Measurements from ENCODE around the gene AP1B1.
"Not testable (repeated sequence)": the region's sequence is repeated elsewhere in the genome, so short reads cannot be mapped to it uniquely, and the experiment has no call there.

The AP1B1 gene

GRCh38 chr22:29346659-29347058 lies 41.7 kb downstream of the AP1B1 start:
- DNase-seq, result no peak

GRCh38 chr22:29345932-29346331 lies 42.4 kb downstream of the AP1B1 start:
- DNase-seq, result no peak

GRCh38 chr22:29344889-29345288 lies 43.5 kb downstream of the AP1B1 start:
- not testable (repeated sequence) for DNase-seq

GRCh38 chr22:29344137-29344536 lies 44.2 kb downstream of the AP1B1 start:
- DNase-seq, result no peak

DNA sequence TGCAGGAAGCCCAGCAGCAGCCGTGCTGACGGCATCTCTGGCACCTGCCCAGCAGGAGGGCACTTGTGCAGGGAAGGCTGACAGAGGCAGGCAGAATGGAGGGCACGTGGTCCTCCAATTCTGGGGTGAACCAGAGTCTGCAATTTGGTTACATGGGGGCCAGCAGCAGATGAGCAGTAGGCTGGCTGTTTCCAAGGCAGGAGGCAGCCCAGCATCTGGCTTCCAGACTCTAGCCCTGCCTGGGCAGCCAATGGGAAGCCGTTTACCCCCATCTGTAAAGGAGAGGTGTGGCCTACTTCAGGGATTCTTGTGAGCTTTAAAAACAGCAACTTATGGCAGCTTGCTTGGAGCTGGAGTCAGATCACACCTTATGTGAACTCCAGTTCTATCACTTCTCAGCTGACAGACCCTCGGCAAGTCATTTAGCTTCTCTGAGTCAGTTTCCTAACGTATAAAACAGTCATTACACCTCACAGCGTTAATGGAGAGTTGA lies 45.0 kb downstream of the AP1B1 start:
- DNase-seq, result no peak

DNA sequence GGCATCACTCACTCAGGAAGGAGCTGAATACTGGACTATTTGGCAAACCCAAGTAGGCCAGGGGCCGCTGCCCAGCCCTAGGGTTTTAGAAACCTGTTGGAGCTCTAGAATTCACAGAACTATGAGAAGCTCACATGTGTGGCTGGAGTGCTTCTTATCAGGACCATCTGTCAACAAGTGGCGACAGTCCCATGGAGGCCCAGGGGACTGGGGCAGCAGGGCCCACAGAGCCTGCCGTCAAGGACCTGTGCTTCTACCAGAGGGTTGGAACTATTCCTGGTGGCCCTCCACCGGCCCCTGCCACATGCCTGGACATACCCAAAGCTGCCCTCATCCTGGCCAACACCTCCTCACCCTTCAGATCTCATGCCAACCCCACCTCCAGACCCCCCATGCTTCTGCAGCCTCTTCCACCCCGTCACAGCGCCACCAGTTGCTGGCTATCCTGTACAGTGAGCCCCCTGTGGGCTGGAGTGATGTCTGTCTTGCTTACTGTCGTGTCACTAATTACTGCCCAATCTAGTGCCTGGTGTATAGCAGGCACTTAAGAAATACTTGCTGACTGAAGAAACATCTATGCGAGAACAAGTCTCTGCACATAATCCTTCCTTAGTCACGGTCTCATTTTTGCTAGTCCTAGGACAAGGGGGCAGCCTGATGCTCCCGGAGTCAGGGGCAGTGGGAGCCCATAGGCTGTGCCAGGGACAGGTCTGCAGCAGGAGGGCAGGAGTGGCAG lies 45.6 kb downstream of the AP1B1 start:
- DNase-seq, result no peak

DNA sequence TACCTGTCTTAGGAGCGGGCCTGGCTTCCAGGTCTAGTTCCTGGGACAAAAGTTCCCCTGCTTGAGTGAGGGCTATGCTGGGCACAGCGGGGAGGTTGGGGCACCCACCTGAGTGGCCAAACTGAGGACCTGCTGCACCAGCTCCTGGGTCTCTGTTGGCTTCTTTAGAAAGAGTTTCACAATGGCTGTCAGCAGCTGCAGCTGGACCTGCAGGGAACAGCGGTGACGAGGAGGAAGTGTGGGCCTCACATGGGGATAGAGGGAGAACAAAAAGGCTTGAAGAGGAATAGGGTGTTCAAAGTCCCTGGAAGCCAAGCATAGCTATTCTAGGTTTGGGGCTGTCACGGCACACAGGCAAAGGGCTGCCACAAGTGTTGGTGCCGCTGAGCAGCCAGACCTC lies 46.2 kb downstream of the AP1B1 start:
- DNase-seq, result no peak

DNA sequence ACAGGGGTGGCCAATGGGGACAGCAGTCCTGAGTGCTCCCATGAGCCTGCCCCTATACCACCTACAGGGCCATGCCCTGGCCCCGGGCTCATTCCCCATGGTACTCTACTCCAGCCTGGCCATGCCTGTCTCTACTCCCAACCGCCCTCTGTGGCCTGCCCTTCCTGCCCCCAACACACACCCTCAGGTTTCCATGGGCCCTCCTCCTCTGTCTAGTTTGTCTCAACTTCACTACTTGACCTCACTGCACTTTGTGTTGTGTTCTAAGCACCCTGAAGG lies 46.6 kb downstream of the AP1B1 start:
- DNase-seq, result no peak

- DNase-seq, result no peak
These were observed 47.1 kb downstream of the AP1B1 start for GRCh38 chr22:29341056-29341848.

- DNase-seq, result no peak
These were observed 47.8 kb downstream of the AP1B1 start for GRCh38 chr22:29340566-29340965.

- DNase-seq, result no peak
These were observed 48.8 kb downstream of the AP1B1 start for GRCh38 chr22:29339381-29340235.

DNA sequence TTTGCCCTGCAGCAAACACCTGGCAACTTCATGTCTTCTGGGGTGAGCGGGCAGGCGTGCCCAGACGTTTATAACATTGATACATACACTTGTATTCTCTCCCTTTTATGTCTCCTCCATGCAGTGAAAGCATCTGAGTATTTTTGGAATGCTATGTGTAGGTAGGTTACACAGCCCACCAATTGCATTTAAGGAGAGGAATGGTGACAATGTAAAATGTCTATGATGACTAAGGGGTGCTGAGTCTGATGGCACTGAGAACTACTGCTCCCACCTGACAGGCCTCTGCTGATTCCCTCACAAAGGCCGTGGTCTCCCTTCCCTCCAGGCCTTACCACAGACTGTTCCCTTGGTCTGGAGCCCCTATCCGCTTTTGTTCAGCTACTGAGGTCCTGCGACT lies 50.0 kb downstream of the AP1B1 start:
- DNase-seq, result no peak

GRCh38 chr22:29337631-29338284 lies 50.6 kb downstream of the AP1B1 start:
- no peak for DNase-seq

- no peak for DNase-seq
These were observed 51.4 kb downstream of the AP1B1 start for GRCh38 chr22:29336751-29337490.

GRCh38 chr22:29335656-29336055 lies 52.7 kb downstream of the AP1B1 start:
- DNase-seq, result no peak

GRCh38 chr22:29334696-29335344 lies 53.5 kb downstream of the AP1B1 start:
- no peak for DNase-seq

DNA sequence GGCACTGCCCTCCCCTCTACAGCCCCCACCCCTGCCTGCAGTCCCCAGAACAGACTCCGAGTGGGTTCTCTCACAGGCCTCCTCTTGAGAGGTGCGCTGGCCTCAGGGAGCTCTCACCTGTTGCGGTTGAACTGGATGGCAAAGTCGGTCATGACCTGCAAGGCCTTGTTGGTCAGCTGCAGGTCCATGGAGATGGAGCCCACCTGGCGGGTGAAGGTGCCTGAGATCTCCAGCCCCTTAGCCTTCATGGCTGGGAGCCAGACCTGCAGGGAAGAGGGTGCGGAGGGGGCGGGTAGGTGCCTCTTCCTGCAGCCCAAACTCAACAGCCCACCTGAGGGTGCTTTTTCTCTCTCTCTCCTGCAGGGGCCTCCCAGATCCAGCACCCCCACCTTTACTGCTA lies 54.2 kb downstream of the AP1B1 start:
- no peak for DNase-seq

DNA sequence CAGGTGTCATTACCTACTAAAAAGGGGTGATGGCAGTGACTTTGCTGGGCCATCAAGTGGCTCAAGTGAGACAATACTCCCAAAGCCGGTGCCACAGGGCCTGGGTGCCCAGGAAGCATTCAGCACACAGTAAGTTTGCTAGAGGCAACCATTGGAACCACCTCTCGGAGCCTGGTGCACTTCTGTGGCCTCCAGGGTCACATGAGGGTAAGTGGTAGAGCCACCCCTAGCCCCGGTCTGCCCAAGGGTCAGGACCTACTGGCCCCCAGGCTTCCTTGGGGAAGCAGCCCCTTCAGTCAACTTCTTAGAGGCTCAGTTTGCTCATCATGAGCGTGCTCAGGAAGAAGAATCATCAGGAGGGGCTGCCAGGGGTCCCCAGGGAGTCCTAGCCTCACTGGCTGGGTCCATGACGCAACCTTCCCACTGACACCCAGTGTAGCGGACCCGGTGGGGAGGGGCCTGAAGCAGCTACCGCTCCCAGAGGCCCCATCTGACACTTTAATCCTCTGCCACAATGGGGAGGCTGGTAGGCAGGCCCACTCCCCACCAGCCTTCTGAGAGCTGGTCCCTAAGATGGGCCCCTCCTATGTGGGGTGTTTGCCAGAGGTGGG lies 55.4 kb downstream of the AP1B1 start:
- no peak for DNase-seq

- no peak for DNase-seq
These were observed 56.6 kb downstream of the AP1B1 start for GRCh38 chr22:29331658-29332300.

DNA sequence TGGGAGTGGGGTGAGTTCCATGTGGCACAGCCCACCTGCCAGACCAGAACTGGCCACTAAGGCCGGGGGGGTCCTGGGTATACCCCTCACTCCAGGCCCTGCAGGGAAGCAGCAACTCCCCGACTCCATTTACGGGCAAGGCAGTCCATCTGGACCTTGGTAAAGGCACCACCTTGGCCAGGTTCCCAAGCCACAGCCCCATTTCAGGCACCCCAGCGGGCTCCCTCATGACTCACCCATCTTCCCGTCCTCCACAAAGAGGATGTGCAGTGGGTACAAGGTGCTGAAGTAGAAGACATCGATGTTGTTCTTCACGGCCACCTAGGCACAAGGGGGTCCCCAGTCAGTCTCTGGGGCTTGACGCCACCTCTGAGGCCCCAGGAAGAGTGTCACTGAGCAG lies 57.2 kb downstream of the AP1B1 start:
- no peak for DNase-seq

GRCh38 chr22:29330753-29331152 lies 57.6 kb downstream of the AP1B1 start:
- DNase-seq, result no peak
